ENCODE measurements around the gene POLR3H.

GRCh38 chr22:41543854-41544670 is at the start of gene POLR3H:
- peak; percentile 89 for TF ChIP-seq CTCF (conservative IDR thresholded peaks at IDR 0.05)
- TF ChIP-seq ZFX (IDR thresholded peaks at IDR 0.05), result peak; percentile 81; the same call in 1 of the 2 replicates

All from C4-2B (cell line).